Stimulated activated memory B cell treated with anti-CD40 and anti-IgM and Interleukin-4, amounts not matched to agents 10 μg/mL and 1 μg/mL and 100 μg/mL, for 72 hours (primary cell): ENCODE data around the gene FAAP24.
A peak's percentile ranks its signal among the peaks of the same experiment; 100 is the strongest.
"Not testable (repeated sequence)": the region's sequence is repeated elsewhere in the genome, so short reads cannot be mapped to it uniquely, and the experiment has no call there.

Experiments used
- ATAC-seq: fragments of 150-1000 bp; cut with Tn5 transposase; 2 replicates; pipeline ENCODE4 v1.10.0; 2021
- H3K27ac Mint-ChIP-seq: one replicate; pipeline ENCODE4 v1.8.0; 2022; ENCODE audit warnings: mild to moderate bottlenecking, mixed read lengths
- H3K27me3 Mint-ChIP-seq: one replicate; pipeline ENCODE4 v1.8.0; 2022; ENCODE audit warnings: mixed read lengths
- H3K36me3 Mint-ChIP-seq: one replicate; pipeline ENCODE4 v1.8.0; 2022; ENCODE audit warnings: mixed read lengths
- H3K4me1 Mint-ChIP-seq: one replicate; pipeline ENCODE4 v1.8.0; 2022; ENCODE audit warnings: mixed read lengths
- H3K4me3 Mint-ChIP-seq: one replicate; pipeline ENCODE4 v1.8.0; 2022; ENCODE audit warnings: mild to moderate bottlenecking, moderate library complexity, mixed read lengths
- H3K9me3 Mint-ChIP-seq: one replicate; pipeline ENCODE4 v1.8.0; 2022; ENCODE audit warnings: mixed read lengths

The FAAP24 gene, protein sequence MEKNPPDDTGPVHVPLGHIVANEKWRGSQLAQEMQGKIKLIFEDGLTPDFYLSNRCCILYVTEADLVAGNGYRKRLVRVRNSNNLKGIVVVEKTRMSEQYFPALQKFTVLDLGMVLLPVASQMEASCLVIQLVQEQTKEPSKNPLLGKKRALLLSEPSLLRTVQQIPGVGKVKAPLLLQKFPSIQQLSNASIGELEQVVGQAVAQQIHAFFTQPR

DNA sequence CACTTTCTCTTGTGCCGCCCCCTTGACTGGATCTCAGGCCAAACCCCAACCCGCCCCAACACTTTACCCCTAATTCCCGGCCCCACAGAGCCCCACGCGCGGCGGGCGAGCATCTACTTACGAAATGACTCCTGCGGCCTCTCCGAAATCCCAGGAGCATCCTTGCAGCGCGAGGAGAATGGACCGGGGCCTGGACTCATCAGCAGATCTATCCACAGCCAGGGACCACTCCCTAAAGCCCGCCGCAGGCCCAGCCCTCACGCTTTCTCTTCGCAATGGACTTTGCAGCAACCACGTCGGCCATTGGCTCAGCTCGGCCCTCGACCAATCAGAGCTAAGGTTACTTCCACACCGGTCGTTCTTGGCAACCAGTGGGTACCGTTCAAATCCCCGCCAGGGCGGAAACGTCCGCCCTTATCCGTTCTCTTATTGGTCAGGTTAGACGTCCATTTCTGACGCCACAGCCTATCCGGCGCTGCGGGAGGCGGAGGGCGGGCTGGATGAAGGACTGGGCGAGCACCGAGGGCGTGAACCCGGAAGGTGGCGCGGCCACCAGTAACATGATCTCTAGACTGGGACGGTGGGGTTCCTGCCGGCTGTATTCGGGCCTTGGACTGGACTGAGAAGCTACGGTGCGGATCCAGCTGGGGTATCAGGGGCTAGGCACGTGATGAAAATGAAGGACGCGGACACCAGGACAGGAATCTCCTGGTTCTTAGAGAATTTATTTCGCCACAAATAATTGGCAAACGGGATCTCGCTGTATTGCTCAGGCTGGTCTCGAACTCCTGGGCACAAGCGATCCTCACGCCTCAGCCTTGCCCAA is at the start of gene FAAP24, which contains the start of gene CEP89:
TSS of gene FAAP24 (plus strand) at position 528 of the 826 bp plus-strand sequence. CDS start 955 bp downstream, outside the sequence.
TSS of gene CEP89 (minus strand) at position 244 of the 826 bp plus-strand sequence. CDS start at position 160, 84 bp downstream.
- Mint-ChIP-seq H3K27ac (peak within 1 kb of the TSS; percentile 82), H3K4me1 (peaks cover 15% of the 10 kb centered on the region), H3K4me3 (peak within 1 kb of the TSS; percentile 98), H3K36me3 (peaks cover 35% of the 10 kb centered on the region), H3K27me3 (no peaks in the 10 kb centered on the region), H3K9me3 (no peaks in the 10 kb centered on the region)
- ATAC-seq: peak; percentile 100

DNA sequence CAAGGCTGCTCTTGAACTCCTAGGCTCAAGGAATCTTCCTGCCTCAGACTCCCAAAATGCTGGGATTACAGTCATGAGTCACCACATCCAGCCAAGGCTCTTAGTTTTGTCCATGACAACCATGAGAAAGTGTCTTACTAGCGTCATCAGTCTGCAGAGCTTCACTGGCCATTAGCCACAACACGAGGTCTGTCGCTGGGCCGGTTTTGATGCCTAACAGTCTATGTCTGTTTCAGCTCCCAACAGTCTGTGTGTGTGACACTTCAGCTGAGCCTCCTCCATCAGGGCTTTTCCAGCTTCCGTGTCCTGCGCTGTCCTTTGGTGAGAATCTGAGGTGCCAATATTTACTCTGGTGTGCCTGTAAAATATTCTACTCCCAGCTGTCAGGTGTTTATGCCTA is 47.8 kb upstream of the FAAP24 start:
- H3K9me3 Mint-ChIP-seq: peaks cover 10% of the 10 kb centered on the region
- H3K27ac Mint-ChIP-seq: no peak overlapping the region
- H3K36me3 Mint-ChIP-seq: peaks cover 70% of the 10 kb centered on the region
- no peak overlapping the region for H3K4me3 Mint-ChIP-seq
- ATAC-seq: no peak
- H3K4me1 Mint-ChIP-seq: no peaks in the 10 kb centered on the region
- no peaks in the 10 kb centered on the region for H3K27me3 Mint-ChIP-seq

DNA sequence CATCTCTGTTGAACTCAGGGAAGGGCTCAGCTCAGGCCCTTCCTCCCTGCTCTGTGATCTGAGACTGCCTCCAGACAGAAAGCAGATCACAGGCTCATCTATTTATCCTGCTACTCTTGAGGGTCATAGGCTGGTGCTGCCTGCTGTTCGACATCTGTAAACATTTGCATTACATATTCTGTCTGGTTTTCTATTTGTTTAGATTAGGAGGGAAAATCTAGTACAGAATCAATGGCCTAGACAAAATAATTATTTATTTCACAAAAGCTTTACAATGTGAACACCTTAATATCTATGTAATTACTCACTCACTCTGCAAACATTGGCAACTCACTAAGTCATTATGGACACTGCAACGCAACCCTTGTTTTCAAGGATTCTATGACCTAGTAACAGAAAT is 43.2 kb upstream of the FAAP24 start:
- H3K27me3 Mint-ChIP-seq: no peaks in the 10 kb centered on the region
- peaks cover 13% of the 10 kb centered on the region for H3K9me3 Mint-ChIP-seq
- H3K27ac Mint-ChIP-seq: no peak overlapping the region
- H3K4me3 Mint-ChIP-seq: no peak overlapping the region
- no peak for ATAC-seq
- peaks cover 80% of the 10 kb centered on the region for H3K36me3 Mint-ChIP-seq
- H3K4me1 Mint-ChIP-seq: no peaks in the 10 kb centered on the region

DNA sequence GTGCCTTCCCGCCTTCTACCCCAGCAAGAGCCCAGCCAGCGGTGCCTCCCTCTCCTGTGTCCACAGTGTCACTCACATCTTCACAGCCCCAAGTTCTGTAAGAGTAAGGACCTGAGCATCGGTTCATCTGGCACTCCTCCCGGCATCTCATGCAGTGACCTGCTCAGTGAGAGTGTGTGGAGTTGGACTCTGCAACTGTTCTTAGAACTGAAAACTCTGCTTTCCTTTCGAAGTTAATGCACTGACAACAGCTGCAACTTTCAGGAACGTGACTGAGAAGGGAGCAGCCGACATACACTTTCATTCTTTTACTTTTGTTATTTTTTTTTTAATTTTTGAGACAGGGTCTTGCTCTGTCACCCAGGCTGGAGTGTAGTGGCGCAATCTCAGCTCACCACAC is 41.5 kb upstream of the FAAP24 start:
- no peaks in the 10 kb centered on the region for H3K27me3 Mint-ChIP-seq
- H3K4me1 Mint-ChIP-seq: no peaks in the 10 kb centered on the region
- H3K4me3 Mint-ChIP-seq: no peak overlapping the region
- H3K36me3 Mint-ChIP-seq: peaks cover 81% of the 10 kb centered on the region
- ATAC-seq: no peak
- H3K27ac Mint-ChIP-seq: no peak overlapping the region
- H3K9me3 Mint-ChIP-seq: peaks cover 13% of the 10 kb centered on the region

DNA sequence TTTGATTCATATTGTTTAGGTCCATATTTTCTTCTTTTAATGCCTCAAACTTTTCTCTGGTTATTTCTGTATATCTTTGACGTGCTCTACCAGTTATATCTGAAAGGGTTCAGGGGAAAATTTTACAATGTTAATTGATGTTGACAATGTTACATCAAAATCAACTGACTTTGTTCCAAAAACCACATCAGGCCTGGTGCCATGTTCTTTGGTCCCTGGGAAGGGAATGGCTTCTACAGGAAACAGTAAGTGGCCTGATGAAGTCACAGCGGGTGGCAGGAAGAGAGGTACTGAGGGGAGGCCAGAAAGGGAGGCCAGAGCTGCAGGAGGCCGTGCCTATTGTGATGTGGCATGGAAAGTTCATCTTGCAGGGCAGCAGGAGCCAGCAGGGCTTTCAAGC is 38.5 kb upstream of the FAAP24 start:
- Mint-ChIP-seq H3K4me1 (no peaks in the 10 kb centered on the region), H3K4me3 (no peak overlapping the region), H3K27me3 (no peaks in the 10 kb centered on the region), H3K36me3 (peaks cover 80% of the 10 kb centered on the region), H3K9me3 (peaks cover 4% of the 10 kb centered on the region), H3K27ac (no peak overlapping the region)
- ATAC-seq: no peak

DNA sequence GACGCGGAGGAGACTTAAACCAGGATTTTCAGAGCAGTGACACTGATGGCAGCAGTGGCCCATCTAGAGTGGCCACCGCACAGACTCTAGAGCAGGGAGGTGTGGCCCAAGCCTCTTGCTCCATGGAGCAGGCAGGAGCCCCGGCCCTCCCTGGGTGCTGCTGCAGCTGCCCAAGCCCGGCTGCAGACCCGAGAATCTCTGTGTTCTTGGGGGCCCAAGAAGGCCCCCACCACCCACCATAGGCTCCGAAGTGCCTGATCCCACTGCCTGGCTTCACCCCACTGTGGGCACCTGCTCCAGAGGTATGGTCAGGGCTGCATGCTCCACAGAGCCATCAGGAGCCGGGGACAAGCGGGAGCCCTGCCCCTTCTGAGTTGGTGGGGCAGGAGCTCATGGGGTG is 36.4 kb upstream of the FAAP24 start:
- no peak overlapping the region for H3K27ac Mint-ChIP-seq
- peaks cover 2% of the 10 kb centered on the region for H3K9me3 Mint-ChIP-seq
- no peaks in the 10 kb centered on the region for H3K27me3 Mint-ChIP-seq
- no peak overlapping the region for H3K4me3 Mint-ChIP-seq
- peaks cover 69% of the 10 kb centered on the region for H3K36me3 Mint-ChIP-seq
- ATAC-seq: no peak
- H3K4me1 Mint-ChIP-seq: no peaks in the 10 kb centered on the region

GRCh38 chr19:32936065-32936464 is 36.0 kb upstream of the FAAP24 start:
- no peak overlapping the region for H3K4me3 Mint-ChIP-seq
- peaks cover 66% of the 10 kb centered on the region for H3K36me3 Mint-ChIP-seq
- no peaks in the 10 kb centered on the region for H3K4me1 Mint-ChIP-seq
- H3K27ac Mint-ChIP-seq: no peak overlapping the region
- H3K27me3 Mint-ChIP-seq: no peaks in the 10 kb centered on the region
- H3K9me3 Mint-ChIP-seq: peaks cover 2% of the 10 kb centered on the region
- no peak for ATAC-seq

DNA sequence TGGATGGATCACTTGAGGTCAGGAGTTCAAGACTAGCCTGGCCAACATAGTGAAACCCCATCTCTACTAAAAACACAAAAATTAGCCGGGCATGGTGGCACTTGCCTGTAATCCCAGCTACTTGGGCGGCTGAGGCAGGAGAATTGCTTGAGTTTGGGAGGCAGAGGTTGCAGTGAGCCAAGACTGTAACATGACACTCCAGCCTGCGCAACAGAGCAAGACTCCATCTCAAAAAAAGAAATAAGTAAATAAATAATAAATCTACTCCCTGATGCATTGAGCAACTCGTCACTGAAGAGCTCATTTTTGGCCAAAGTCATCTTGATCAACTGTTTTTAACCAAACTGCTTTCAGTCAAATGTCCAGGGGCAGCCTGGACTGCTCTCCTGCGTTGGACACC is 30.8 kb upstream of the FAAP24 start:
- H3K4me1 Mint-ChIP-seq, ATAC-seq, H3K27ac Mint-ChIP-seq, H3K27me3 Mint-ChIP-seq, H3K4me3 Mint-ChIP-seq, H3K9me3 Mint-ChIP-seq: not testable (repeated sequence)
- H3K36me3 Mint-ChIP-seq: peaks cover 66% of the 10 kb centered on the region

DNA sequence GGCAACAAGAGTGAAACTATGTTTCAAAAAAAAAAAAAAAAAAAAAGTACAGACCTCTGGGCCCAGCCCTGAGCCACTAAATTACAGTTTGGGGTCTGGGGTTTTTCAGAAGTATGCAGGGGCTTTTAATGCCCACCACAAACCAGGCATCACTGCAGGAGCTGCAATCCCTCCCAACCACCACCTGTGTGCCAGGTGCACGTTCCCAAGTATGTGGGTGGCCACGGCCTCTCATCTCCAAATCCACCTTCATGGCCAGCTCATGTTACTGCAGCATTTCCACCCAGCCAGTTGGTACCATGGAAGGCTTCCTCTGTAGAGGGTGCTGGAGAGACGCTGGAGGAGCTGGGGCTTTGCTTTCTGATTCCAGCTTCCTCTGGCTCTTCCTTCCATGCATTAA is 26.8 kb upstream of the FAAP24 start:
- no peaks in the 10 kb centered on the region for H3K4me1 Mint-ChIP-seq

DNA sequence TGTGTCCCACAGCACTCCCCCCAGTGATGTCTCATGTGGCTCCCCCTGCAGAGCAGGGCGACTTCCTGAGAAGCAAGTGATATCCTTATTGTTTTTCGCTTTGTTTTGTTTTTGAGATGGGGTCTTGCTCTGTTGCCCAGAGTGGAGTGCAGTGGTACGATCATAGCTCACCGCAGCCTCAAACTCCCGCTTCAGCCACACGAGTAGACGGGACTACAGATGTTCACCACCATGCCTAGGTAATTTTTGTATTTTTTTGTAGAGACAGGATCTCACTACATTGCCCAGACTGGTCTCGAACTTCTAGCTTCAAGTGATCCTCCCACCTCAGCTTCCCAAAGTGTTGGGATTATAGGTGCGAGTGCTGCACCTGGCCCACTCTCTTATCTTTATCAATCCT is 5.3 kb upstream of the FAAP24 start:
- Mint-ChIP-seq H3K9me3 (no peaks in the 10 kb centered on the region), H3K4me1 (peaks cover 15% of the 10 kb centered on the region), H3K27ac (no peak overlapping the region), H3K36me3 (peaks cover 61% of the 10 kb centered on the region), H3K27me3 (no peaks in the 10 kb centered on the region), H3K4me3 (no peak overlapping the region)
- no peak for ATAC-seq

More for the DNA sequence above, 26.8 kb upstream of the FAAP24 start:
- peaks cover 77% of the 10 kb centered on the region for H3K36me3 Mint-ChIP-seq
- no peaks in the 10 kb centered on the region for H3K27me3 Mint-ChIP-seq
- ATAC-seq: no peak
- H3K9me3 Mint-ChIP-seq: peaks cover 6% of the 10 kb centered on the region
- H3K27ac Mint-ChIP-seq: no peak overlapping the region
- no peak overlapping the region for H3K4me3 Mint-ChIP-seq

DNA sequence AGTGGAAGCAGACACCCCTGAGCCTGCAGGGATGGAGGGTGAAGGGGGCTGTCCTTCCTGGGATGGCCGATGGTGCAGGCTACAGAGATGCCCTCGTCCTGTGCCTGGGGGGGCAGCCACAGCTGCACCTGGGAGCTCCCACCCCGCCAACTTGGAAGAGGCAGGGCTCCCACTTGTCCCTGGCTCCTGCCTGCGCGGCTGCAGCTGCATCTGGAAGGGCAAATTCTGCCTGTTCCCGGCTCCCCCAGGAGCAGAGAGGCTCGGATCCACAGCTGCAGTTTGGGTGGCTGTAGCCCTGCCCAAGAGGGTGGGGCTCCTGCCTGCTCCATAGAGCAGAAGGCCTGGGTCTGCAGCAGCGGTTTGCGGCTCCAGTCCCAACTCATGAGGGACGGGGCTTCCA is 2.5 kb upstream of the FAAP24 start:
- H3K27me3 Mint-ChIP-seq: no peaks in the 10 kb centered on the region
- no peaks in the 10 kb centered on the region for H3K9me3 Mint-ChIP-seq
- no peak for ATAC-seq
- peaks cover 37% of the 10 kb centered on the region for H3K36me3 Mint-ChIP-seq
- no peak overlapping the region for H3K27ac Mint-ChIP-seq
- H3K4me3 Mint-ChIP-seq: no peak overlapping the region
- H3K4me1 Mint-ChIP-seq: peaks cover 15% of the 10 kb centered on the region

- H3K36me3 Mint-ChIP-seq: peaks cover 36% of the 10 kb centered on the region
- no peaks in the 10 kb centered on the region for H3K27me3 Mint-ChIP-seq
- peak overlapping the region; percentile 98 for H3K4me3 Mint-ChIP-seq
- peak overlapping the region; percentile 82 for H3K27ac Mint-ChIP-seq
- ATAC-seq: no peak
- H3K4me1 Mint-ChIP-seq: peaks cover 15% of the 10 kb centered on the region
- H3K9me3 Mint-ChIP-seq: no peaks in the 10 kb centered on the region
Measured at GRCh38 chr19:32971012-32971595, 938 bp upstream of the FAAP24 start.

DNA sequence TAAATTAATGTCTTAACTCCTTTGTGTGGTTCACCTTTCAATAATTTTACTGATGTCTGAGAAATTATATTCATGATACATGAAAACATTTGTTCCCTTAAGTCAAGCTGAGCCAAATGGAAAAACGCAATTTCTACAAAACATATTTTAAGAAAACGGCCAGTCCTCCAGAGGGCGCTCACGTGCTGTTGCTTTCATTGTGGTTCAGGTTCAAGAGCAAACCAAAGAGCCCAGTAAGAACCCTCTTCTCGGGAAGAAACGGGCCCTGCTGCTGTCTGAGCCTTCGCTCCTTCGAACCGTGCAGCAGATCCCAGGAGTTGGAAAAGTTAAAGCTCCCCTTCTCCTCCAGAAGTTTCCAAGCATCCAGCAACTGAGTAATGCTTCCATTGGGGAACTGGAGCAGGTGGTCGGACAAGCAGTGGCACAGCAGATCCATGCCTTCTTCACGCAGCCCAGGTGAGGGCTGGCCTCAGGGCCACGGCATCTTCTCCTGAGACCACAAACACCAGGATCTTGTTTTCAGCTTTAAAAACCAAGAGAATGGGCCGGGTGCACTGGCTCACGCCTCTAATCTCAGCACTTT is 4.3 kb downstream of the FAAP24 start:
- Mint-ChIP-seq H3K27ac (no peak overlapping the region), H3K36me3 (peaks cover 12% of the 10 kb centered on the region), H3K4me3 (no peak overlapping the region), H3K9me3 (no peaks in the 10 kb centered on the region), H3K4me1 (peaks cover 1% of the 10 kb centered on the region), H3K27me3 (no peaks in the 10 kb centered on the region)
- no peak for ATAC-seq

GRCh38 chr19:32977280-32977679 is 5.2 kb downstream of the FAAP24 start:
- no peak for ATAC-seq
- no peaks in the 10 kb centered on the region for H3K9me3 Mint-ChIP-seq
- no peaks in the 10 kb centered on the region for H3K27me3 Mint-ChIP-seq

DNA sequence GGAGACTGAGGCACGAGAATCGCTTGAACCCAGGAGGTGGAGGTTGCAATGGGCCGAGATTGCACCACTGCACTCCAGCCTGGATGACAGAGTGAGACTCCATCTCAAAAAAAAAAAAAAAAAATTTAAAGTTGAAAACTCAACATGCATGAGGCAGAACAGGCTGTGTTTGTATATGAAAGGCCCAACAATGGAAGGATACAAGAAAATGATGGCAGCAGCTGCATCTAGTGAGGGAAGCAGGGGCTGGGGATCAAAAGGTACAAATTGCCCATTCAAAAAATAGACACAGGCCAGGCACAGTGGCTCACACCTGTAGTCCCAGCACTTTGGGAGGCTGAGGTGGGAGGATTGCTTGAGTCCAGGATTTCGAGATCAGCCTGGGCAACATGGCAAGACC is 5.8 kb downstream of the FAAP24 start:
- H3K4me3 Mint-ChIP-seq, ATAC-seq, H3K4me1 Mint-ChIP-seq, H3K27ac Mint-ChIP-seq, H3K9me3 Mint-ChIP-seq, H3K27me3 Mint-ChIP-seq: not testable (repeated sequence)
- peaks cover 12% of the 10 kb centered on the region for H3K36me3 Mint-ChIP-seq

More at GRCh38 chr19:32977280-32977679, 5.2 kb downstream of the FAAP24 start:
- no peaks in the 10 kb centered on the region for H3K4me1 Mint-ChIP-seq
- no peak overlapping the region for H3K27ac Mint-ChIP-seq
- no peak overlapping the region for H3K4me3 Mint-ChIP-seq
- H3K36me3 Mint-ChIP-seq: peaks cover 12% of the 10 kb centered on the region
